ENCODE results near the gene HERPUD1.

- no peak for TF ChIP-seq TCF4 (CRISPR knock-in tag; IDR thresholded peaks at IDR 0.05; ENCODE audit: borderline replicate concordance)
- no peak for TF ChIP-seq ZC3H10 (CRISPR knock-in tag; IDR thresholded peaks at IDR 0.05)
- no peak for TF ChIP-seq PATZ1 (CRISPR knock-in tag; IDR thresholded peaks at IDR 0.05; ENCODE audit: borderline replicate concordance)
- no peak for TF ChIP-seq ZFP30 (CRISPR knock-in tag; IDR thresholded peaks at IDR 0.05)
Observed at GRCh38 chr16:56931892-56932720, at the start of gene HERPUD1.

Measured in SK-N-SH treated with all-trans-retinoic acid at 6 μM for 48 hours (cell line).